ENCODE results near the gene APAF1.

GRCh38 chr12:98730412-98730811 is 85.3 kb downstream of the APAF1 start:
- no peak for TF ChIP-seq CTCF (conservative IDR thresholded peaks at IDR 0.05)
- TF ChIP-seq EZH2 (IDR thresholded peaks at IDR 0.05; ENCODE audit: low read depth): no peak
